Measurements from ENCODE around the gene FGF12.

Gene FGF12

DNA sequence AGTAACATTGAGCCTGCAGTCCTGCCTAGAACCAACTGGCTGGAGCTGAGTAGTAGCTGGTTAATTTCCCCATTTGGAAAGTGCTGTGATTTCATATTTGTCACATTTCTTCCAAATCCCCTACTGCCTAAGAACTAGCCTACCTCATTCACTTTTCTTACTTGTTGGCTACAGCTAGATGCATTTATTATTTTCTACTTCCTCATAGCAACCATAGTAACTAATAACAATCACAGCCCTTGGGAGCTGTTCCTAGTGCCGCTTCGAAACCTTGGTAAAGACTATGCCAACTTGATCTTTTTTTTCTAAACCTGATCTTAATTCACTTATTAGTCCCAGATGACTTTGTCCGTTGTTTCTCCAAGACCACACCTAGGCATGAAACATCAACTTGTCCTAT, 240.3 kb downstream of the FGF12 start:
- no peak for DNase-seq

DNA sequence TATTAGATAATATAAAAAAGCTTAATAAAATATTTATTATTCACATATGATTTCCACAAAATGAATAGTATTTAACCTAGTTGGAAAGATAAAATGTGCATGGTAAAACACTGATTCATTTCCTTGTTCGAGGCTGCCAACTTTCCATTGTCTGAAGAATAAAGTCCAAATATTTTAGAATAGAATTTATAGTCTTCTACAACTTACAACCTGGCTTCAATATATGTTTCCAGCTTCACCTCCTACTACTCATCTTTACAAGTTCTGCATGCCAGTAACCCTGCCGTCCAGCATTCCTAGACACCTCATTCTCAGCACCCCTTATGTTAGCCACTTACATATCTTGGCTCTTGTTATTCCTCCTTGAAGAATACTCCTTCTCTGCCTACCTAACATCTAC, 244.5 kb downstream of the FGF12 start:
- DNase-seq: no peak

DNA sequence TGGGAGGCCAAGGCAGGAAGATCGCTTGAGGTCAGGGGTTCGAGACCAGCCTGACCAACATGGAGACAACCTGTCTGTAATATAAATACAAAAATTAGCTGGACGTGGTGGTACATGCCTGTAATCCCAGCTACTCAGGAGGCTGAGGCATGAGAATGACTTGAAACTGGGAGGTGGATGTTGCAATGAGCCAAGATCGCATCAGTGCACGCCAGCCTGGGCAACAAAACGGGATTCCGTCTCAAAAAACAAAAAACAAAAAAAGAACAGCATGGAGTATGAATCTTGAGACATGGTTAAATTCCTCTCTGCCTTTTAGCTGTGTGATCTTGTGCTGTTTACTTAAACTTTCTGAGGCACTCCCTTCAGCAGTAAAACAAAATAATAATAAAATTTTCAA, 244.9 kb downstream of the FGF12 start:
- DNase-seq: no peak

DNA sequence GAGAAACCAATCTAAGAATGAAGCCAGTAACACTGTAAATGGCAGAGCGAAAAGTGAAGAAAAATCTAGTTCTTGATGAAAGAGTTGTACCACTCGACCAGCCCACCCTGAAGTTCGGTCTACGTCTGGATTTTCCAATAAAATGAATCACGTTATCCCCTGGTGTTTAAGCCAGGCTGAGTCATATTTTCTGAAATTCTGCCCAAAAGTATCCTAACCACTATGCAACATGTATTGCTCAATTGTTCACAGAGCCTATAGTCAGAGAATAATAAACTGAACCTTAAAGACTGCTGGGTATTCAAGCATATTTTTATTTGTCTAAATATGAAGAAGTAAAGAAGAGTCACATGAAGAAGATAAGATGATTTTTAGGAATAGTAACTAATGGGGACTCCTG, 245.7 kb downstream of the FGF12 start:
- DNase-seq: no peak

DNA sequence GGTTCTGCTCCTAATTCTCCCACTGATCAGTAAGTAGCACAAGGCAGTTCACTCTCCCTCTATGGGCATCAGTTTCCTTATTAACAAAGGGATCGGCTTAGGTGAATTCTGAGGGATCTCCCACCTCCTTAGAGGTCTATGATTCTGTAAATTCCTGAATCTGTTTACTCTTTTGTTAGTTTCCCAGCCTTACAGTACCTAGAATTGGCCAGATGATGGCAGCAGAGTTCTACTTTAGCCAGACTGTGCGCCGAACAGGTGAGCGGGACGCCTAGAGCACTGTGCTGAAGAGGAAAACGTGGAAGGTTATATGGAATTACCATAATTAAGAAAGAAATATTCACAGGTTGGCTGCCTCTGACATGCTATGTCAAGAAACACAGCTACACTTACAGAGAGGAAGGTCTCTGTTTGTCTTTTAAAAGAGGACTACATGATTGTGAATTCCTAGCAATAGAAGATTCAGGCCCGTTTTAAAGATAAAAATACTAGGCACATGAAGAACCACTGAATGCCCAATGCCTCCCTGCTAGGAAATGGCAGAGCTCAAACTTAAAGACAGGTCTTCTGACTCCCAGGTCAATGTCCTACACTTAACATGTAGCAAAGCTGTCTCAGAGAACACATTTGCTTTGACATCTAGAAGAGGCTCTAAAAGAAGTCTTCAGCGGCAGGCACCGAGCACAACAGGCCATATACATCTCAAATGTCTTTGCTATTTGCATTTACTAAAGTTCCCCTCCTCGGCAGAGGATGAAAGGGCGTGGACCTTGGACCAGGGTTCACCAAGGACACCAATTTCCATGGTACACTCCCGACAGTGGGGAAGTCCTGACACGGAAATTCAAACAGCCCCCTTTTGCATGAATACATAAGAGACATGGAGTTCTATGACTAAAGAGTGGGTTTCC, 259.9 kb downstream of the FGF12 start:
- peak; percentile 63 for DNase-seq

DNA sequence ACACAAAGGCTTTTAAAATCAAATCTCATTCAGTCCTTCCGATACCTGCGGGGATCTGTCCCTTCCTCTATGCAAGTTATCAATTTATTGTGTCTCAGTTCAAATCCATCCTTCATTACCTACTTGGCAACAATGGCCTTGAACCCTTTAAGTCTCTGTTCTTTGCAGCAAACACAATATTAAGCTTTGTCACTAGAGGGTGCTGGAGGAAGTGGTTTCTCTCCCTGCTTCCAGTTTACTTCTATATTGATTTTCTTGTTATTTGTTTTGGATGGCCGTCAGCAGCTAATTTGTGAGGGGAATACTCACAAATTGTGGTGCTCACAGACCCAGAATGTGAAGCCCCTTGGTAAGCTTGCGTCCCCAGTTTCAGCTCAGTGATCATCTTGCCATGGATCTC, 278.3 kb downstream of the FGF12 start:
- no peak for DNase-seq

DNA sequence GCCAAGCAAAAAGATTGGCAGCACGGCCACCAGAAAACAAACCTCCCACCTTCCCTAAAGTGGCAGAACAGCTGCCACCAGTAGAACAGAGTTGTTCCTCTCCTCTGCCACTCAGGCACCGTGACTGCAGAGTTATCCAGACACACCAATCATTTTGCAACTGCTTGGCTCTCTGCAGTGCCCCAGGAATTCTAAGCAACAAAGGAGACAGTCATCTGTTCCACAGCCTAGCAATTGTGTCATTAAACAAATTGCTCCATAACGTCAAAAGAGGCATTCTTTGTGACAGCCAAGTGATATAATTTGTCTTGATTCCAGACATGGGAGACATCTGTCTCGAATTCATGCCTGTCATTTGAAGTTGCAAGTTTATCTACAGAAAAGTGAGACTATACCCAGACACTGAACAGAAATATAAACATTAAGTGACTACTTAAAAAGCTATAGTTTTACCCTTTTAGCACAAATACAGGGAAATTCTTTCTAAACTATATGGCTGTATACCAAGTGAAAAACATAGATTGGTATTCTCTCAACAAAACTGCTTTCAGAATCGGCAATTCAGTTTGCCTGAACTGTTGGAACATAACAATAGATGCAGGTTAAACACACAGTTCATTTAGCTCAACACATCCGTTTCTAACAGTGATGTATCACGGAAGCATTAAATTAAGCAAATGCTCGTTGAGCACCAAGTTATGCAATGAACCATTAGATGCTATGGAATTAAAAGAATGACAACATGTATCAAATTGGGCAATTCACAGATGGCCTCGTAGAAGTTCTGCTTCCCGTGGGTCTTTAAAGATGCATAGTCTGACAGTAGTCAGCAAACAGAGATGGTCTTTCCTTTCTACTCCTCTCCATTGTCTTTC, 281.3 kb downstream of the FGF12 start:
- peak; percentile 73 for DNase-seq

DNA sequence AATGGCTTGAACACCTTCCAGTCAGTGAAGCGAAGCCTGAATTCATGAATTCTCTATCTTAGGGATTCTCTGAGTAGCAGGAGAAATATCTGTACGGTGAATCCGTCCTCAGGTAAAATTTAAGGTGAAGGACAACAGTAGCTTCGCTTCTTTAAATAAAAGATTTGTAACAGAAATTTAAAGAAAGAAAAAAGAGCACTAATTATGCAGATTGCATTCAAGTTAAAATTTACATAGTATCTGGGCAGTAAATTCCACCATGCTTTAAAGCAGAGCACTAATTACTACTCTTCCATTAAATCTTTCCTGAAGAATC, 282.6 kb downstream of the FGF12 start:
- DNase-seq: no peak

DNA sequence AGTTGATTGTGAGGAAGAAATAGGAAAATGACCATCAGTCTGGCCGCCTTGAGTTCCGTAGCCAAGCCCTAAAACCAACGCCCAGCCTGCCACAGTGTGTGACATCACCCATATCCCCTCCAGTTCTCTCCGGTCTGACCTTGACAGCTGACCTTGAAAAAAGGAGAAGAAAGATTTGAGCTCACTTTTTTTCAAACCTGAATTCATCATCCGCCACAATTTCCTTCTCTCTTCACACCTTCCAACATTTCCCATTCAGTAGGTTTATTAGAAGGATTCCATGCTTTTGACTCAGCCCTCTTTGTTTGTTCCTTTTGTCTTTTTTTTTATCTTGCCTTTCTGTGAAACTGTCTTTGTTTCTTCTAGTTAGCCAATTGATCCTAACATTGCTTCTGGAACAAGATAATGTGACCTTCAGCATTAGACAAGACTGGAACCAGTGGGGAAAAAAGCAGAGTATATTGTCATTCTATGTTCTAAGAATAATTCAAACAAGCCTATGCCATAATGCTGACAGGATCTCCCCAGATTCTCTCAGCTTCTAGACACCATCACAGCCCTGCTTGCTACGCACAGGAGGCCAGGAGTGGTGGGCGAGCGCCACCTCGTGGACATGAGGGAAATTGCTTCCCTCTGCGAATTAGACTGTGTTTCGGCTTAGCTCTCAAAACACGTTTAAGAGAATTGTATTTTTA, 283.1 kb downstream of the FGF12 start:
- peak; percentile 87 for DNase-seq

DNA sequence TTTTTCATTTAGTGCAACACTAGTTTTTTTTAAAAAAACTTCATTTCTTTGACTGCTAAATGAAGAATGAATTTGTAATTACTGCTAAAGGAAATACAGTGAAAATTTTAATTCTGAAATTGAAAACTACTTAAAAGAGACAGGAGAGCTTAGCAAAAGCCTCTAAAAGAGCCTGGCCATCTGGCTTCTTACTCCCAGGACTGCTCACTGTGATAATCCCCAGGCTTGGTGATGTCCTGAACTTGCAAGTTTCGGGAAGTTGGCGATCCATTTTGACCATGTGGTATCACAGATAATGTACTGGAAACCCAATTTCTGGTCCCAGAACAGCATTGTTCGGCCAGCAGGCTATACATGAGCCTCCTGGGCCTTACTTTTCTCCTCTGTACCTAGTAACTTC, 292.1 kb downstream of the FGF12 start:
- no peak for DNase-seq

DNA sequence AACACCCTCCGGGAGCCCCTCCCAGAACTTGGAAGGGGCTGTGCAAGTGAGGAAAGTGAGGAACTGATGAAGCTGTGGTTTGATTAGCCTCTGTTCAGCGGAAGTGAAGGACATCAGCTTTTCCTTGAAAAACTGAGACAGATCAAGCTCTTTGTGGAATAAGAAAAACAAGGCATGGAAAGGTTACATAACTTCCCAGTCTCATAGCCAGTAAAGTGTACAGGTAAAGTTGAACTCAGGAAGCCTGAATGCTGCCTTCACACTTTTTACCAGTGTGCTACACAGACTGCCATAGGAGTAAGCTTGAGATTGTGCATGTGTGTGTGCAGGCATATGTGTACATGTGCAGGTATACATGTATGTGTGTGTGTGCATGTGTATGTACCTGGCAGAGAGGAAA, 293.2 kb downstream of the FGF12 start:
- DNase-seq: no peak

DNA sequence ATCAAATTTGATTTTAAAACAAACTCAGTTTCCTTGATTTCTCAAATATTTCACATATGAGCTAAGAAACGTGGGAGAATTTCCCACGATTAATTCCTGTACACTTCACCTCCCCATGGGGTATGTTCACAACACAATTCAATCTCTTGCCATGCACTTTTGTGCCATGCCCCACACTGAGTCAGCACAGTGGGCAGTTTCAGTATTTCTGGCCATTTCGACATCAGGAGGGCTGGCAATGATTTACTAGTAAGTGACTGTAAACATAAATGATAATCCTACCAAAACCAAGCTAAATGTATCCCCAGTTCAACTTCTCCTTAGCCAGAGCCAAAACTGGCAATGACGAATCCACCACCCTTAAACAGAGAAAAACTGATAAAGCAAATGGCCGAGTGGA, 293.6 kb downstream of the FGF12 start:
- DNase-seq: no peak

DNA sequence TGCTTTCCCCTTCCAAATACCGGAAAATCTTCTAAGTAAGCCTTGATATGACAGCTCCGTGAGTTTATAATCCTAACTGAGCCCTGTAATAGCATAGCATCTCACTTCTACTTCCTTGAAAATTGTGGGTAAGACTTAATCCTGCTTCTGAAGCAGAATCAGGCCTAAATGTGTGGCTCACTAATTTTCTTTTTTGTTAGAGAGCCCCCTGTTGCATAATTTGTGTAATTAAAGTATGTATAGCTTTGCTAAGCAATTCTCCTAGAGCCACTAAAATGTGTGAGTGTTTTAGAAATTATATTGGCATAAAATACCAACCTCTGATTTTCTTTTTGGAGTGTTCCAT, 304.4 kb downstream of the FGF12 start:
- peak; percentile 33 for DNase-seq

DNA sequence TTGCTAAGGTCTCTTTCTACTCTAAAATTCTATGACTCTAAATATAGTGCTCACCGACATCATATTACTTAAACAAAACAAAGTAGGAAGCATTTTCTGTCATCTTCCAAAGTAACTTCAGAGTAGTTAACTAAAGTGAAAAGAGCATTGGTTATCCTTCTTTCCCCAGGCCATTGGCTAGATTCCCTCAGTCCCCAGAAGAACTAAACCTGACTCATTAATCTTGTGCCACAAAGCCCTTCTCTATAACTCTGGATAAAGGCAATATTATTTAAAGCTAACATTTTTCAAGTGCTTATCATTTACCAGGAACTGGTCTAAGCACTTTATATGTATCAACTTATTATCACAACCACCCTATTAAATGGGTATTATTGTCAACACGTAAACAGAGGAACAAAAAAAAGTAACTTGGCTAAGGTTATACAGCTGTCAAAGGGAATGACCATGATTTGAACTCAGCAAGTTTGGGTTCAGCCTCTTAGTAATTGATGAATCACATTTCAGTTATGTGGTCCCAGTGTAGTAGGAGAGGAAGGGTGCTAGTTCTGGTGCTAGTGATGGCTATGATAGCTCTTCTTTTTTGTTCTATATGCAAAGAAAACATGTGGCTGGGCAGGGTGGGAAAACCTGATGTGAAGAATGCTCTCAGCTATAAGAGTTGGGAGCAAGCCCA, 304.9 kb downstream of the FGF12 start:
- DNase-seq: no peak

DNA sequence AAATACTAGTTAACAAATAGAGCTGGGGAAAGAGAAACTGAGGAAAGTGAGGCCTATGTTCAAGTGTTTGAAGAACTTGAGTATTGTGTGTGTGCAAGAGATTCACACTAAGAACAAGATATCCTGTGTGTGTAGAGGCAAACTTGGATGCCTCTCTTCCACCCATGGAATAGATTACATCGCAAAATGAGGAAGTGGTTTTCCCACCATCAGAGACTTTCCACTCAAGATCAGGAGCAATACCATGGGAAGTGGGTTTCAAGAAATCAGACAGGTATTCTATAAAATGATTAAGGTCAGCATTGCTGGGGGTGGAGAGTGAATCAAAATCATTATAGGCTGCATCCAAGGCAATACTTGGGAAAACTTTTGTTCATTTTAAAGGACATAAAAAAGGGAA, 308.0 kb downstream of the FGF12 start:
- DNase-seq: no peak

DNA sequence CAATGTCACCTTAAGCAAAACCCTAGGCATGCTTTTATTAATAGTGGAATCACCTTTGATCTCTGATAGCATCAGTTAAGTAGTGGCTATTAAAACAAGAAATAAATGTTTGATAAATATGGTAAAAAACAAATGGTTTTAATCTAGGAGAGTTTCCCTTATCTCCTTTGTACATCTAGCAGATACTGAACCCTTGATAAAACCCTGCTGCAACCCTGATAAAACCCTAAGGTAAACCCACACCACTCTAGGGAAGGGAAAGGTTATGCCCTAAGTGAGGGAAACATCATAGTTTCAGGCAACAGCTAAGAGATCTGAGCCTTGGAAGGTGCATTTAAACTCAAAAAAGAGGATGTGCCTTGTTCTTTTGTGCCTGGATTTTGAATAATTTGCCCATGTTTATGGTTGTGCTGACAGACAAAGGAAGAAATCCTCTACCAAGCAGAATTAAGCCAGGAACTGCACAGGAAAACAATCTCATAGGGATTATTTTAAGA, 309.7 kb downstream of the FGF12 start:
- no peak for DNase-seq

DNA sequence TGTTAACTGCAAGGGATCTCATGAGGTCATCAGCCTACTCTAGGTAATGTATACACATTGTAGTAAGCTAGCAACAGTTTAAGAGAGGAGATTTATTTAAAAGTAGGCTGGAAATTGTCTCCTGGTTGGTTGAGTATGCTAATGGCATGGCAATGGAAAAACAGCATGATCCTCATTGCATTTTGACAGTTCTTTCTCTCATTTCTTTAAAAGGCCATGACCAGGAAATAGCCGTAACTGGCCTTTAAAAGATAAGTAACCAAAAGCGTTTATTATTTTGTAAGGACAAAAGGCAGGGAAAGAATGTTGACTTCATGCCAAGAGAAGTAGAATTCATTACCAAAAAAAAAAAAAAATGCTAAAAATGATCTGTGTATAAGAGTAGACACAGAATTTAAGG, 310.3 kb downstream of the FGF12 start:
- DNase-seq: no peak

DNA sequence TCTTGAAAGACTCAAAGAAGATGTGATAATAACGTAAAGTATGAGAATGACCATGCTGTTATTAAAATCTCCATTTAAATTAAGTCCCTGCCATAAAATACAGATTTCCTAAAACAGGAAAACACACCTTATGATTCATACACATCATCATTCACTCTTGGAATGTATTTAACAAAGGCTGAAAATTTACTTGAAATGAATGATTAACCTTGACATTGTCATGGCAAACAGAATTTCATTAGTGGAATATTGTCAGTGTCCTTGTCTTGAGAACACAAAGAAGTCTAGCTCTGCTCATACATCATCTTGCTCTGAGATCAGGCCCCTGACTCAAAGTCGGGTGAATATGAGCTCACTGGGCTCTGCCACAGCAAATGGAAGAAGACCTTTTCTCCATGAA, 313.9 kb downstream of the FGF12 start:
- DNase-seq: no peak

DNA sequence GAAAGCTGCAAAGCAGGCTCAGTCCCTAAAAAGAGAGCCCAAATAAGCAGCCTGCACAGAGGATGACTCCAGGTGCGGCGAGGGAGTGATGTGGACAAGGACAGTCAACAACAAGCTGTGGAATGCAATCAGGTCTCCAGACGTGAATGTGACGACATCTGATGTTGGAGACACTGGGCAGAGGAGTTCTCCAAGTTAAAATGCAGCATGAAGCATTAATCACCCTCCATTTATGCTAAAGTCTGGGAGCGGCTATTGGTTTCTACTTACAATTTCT, 316.7 kb downstream of the FGF12 start:
- no peak for DNase-seq

DNA sequence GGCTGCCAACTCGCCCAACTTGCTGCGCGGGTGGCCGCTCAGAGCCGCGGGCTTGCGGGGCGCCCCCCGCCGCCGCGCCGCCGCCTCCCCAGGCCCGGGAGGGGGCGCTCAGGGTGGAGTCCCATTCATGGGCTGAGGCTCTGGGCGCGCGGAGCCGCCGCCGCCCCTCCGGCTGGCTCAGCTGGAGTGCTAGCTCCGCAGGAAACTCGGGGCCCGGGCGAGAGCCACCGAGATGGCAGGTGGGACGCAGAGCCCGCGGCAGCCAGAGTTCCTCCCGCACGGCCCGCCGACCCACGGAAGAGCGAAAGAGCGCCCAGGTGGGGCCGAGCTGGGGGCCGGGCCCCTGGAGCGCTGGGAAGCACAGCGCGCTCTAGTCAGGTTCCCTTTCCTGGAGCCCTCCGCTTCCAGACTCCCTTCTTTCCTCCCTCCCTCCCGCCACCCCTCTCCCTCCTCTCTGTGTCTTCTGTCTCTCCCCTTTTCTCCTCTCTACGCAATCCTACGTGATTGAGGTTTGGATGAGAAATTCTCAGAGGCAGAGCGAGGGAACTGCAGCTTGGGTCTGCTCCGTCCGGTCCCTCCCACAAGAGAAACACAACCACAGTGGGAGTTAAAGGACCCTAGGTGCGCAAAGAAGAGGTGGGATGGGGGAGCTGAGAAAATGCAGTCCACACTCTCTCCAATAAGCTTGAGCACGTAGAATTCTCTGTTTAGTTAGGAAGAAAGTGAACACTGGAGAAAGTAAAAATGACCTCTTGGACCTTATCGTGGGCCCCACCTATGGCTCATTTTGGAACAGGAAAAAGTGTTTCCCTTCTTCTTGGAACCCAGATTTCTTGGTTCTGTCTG, 317.3 kb downstream of the FGF12 start:
- DNase-seq: peak; percentile 77

DNA sequence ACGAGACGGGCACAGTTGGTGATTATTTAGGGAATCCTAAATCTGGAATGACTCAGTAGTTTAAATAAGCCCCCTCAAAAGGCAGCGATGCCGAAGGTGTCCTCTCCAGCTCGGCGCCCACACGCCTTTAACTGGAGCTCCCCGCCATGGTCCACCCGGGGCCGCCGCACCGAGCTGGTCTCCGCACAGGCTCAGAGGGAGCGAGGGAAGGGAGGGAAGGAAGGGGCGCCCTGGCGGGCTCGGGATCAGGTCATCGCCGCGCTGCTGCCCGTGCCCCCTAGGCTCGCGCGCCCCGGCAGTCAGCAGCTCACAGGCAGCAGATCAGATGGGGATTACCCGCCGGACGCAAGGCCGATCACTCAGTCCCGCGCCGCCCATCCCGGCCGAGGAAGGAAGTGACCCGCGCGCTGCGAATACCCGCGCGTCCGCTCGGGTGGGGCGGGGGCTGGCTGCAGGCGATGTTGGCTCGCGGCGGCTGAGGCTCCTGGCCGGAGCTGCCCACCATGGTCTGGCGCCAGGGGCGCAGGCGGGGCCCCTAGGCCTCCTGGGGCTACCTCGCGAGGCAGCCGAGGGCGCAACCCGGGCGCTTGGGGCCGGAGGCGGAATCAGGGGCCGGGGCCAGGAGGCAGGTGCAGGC, 318.0 kb downstream of the FGF12 start:
- DNase-seq: peak; percentile 88

All from retina (tissue), 1 donor.